Caco-2 (cell line): ENCODE measurements around the gene S100Z. TPM values are rescaled to one million over a fixed set of nuclear protein-coding genes. Genes with fewer than 3 reads are reported as not detected.

Experiments used
- BruUV-seq: library from RNA; stranded (reverse); fragments of 400-500 nt; replicated peaks from 2 replicates; lab custom pipeline; 2021; lab: Mats Ljungman, UMichigan
- CTCF ChIA-PET: fragments of 300-600 bp; sonication (Branson Sonifier 250); formaldehyde crosslinking; loops from one replicate; lab custom pipeline; 2022; ENCODE audit warnings: antibody characterized with exemption; lab: Charles Lee
- POLR2A ChIA-PET: fragments of 300-600 bp; sonication (Branson Sonifier 250); formaldehyde crosslinking; loops from one replicate; lab custom pipeline; 2022; ENCODE audit warnings: antibody characterized with exemption; lab: Charles Lee
- DNase-seq, 2 experiments: peaks; one replicate each; pipeline versions ENCODE4 v3.0.0 to v3.0.0-alpha.2; 2020 to 2022
- H3K27me3 ChIP-seq: replicated peaks from 2 replicates; pipeline ENCODE4 v1.6.0; 2011; ENCODE audit warnings: low read length; ENCODE audit not compliant: control insufficient read depth, insufficient read depth
- H3K36me3 ChIP-seq: 2 replicates; pipeline ENCODE4 v1.5.1; 2011; ENCODE audit warnings: low read length; ENCODE audit not compliant: control insufficient read depth, insufficient read depth
- H3K4me1 ChIP-seq: fragments of 250-450 bp; sonication (Bioruptor Pico); 2 replicates; pipeline ENCODE4 v1.5.1; 2020; ENCODE audit warnings: mild to moderate bottlenecking
- H3K4me3 ChIP-seq: 2 replicates; pipeline ENCODE4 v1.5.1; 2011; ENCODE audit warnings: low read depth, mild to moderate bottlenecking, control low read depth, low read length
- H3K9me3 ChIP-seq: fragments of 250-450 bp; sonication (Bioruptor Pico); 2 replicates; pipeline ENCODE4 v1.5.1; 2020; ENCODE audit warnings: mild to moderate bottlenecking, moderate library complexity
- H3K27ac Mint-ChIP-seq: one replicate; pipeline ENCODE4 v1.8.0; 2022; ENCODE audit warnings: mixed read lengths; ENCODE audit not compliant: unreplicated experiment
- H3K27me3 Mint-ChIP-seq: one replicate; pipeline ENCODE4 v1.8.0; 2022; ENCODE audit warnings: mixed read lengths; ENCODE audit not compliant: insufficient read depth, unreplicated experiment
- H3K36me3 Mint-ChIP-seq: one replicate; pipeline ENCODE4 v1.8.0; 2022; ENCODE audit warnings: mild to moderate bottlenecking, mixed read lengths; ENCODE audit not compliant: insufficient read depth, unreplicated experiment
- H3K4me1 Mint-ChIP-seq: one replicate; pipeline ENCODE4 v1.8.0; 2022; ENCODE audit warnings: low read depth, mixed read lengths; ENCODE audit not compliant: unreplicated experiment
- H3K4me3 Mint-ChIP-seq: one replicate; pipeline ENCODE4 v1.8.0; 2022; ENCODE audit warnings: mild to moderate bottlenecking, moderate library complexity, mixed read lengths; ENCODE audit not compliant: unreplicated experiment
- H3K9me3 Mint-ChIP-seq: one replicate; pipeline ENCODE4 v1.8.0; 2022; ENCODE audit warnings: mixed read lengths; ENCODE audit not compliant: unreplicated experiment
- intact Hi-C: fragments of 100-400 bp; cut with micrococcal nuclease; formaldehyde crosslinking; loops from one replicate; pipeline ENCODE4 v1.10.0; 2022; ENCODE audit not compliant: unreplicated experiment
- total RNA-seq: library from RNA; stranded (reverse); gene quantifications from 2 replicates; pipeline ENCODE4 v1.2.3, GENCODE V29; 2022
- TF ChIP-seq, protein P1 (sequence below), 2 experiments: fragments of 200-600 bp in 1 of 2; IDR thresholded peaks; 1 replicate in 1 of 2; 2 replicates in 1 of 2; pipeline versions ENCODE4 v1.5.1 to v1.8.0; 2011 to 2022; ENCODE audit warnings: antibody characterized with exemption in 1 of 2, control low read depth in 1 of 2, inconsistent platforms in 1 of 2, low read depth in 1 of 2, low read length in 1 of 2, mild to moderate bottlenecking in 1 of 2, moderate library complexity in 1 of 2; ENCODE audit not compliant: insufficient read depth in 1 of 2, severe bottlenecking in 1 of 2, unreplicated experiment in 1 of 2

S100Z gene
- total RNA-seq, 1 experiment from 2014 or later = 0.66 TPM

DNA sequence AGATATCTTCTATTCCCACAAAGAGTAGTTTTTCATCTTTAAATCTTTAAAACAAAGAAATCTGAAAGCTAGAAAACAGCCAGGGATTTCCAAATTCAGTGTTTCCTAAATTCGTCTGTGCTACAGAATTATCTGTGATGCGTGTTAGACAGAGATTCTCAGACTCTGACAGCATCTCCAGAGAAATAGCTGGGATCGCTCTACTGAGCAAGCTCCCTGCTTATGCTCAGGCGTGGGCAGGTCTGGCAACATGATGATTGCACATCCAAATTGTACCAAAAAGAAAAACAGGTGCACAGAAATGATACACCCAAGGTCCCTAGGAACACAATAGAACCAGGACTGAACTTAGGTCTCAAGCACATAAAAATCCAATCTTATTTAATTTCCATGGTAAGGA, 80.3 kb downstream of the S100Z start:
- Histone ChIP-seq H3K36me3 (no peaks in the 10 kb centered on the region), H3K27me3 (no peaks in the 10 kb centered on the region), H3K4me1 (no peaks in the 10 kb centered on the region), H3K4me3 (no peak overlapping the region), H3K9me3 (no peaks in the 10 kb centered on the region)
- ChIA-PET CTCF (no interaction called here), POLR2A (no interaction called here)
- intact Hi-C loops = no loop called here
- H3K36me3 Mint-ChIP-seq = no peaks in the 10 kb centered on the region
- no peaks in the 10 kb centered on the region for H3K4me1 Mint-ChIP-seq
- no peak for DNase-seq
- TF ChIP-seq, protein P1, sequence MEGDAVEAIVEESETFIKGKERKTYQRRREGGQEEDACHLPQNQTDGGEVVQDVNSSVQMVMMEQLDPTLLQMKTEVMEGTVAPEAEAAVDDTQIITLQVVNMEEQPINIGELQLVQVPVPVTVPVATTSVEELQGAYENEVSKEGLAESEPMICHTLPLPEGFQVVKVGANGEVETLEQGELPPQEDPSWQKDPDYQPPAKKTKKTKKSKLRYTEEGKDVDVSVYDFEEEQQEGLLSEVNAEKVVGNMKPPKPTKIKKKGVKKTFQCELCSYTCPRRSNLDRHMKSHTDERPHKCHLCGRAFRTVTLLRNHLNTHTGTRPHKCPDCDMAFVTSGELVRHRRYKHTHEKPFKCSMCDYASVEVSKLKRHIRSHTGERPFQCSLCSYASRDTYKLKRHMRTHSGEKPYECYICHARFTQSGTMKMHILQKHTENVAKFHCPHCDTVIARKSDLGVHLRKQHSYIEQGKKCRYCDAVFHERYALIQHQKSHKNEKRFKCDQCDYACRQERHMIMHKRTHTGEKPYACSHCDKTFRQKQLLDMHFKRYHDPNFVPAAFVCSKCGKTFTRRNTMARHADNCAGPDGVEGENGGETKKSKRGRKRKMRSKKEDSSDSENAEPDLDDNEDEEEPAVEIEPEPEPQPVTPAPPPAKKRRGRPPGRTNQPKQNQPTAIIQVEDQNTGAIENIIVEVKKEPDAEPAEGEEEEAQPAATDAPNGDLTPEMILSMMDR (IDR thresholded peaks at IDR 0.05; ENCODE audit: insufficient read depth in 1 of 2, low read depth in 1 of 2, low read length in 1 of 2, severe bottlenecking in 1 of 2, unreplicated experiment in 1 of 2) = no peak
- BruUV-seq = no TSS peak
- peaks cover 4% of the 10 kb centered on the region for H3K27me3 Mint-ChIP-seq
- no peaks in the 10 kb centered on the region for H3K9me3 Mint-ChIP-seq
- H3K4me3 Mint-ChIP-seq = no peak overlapping the region
- no peak overlapping the region for H3K27ac Mint-ChIP-seq

GRCh38 chr5:76938177-76938576, 88.4 kb downstream of the S100Z start:
- no peaks in the 10 kb centered on the region for H3K27me3 Mint-ChIP-seq
- no peaks in the 10 kb centered on the region for H3K9me3 Mint-ChIP-seq
- H3K36me3 Mint-ChIP-seq = no peaks in the 10 kb centered on the region
- no peaks in the 10 kb centered on the region; the same call in 1 of the 2 replicates for H3K9me3 ChIP-seq
- CTCF ChIA-PET = no interaction called here
- no peaks in the 10 kb centered on the region for H3K4me1 ChIP-seq
- POLR2A ChIA-PET = no interaction called here
- H3K36me3 ChIP-seq = no peaks in the 10 kb centered on the region
- no TSS peak for BruUV-seq
- intact Hi-C loops = no loop called here
- no peak for DNase-seq
- H3K4me1 Mint-ChIP-seq = no peaks in the 10 kb centered on the region
- TF ChIP-seq, protein P1 (IDR thresholded peaks at IDR 0.05; ENCODE audit: insufficient read depth in 1 of 2, low read depth in 1 of 2, low read length in 1 of 2, severe bottlenecking in 1 of 2, unreplicated experiment in 1 of 2) = no peak
- H3K27me3 ChIP-seq = no peaks in the 10 kb centered on the region
- H3K27ac Mint-ChIP-seq = no peak overlapping the region
- H3K4me3 Mint-ChIP-seq = no peak overlapping the region
- H3K4me3 ChIP-seq = no peak overlapping the region

GRCh38 chr5:76941000-76941399, 91.2 kb downstream of the S100Z start:
- CTCF ChIA-PET = no interaction called here

More at GRCh38 chr5:76941000-76941399, 91.2 kb downstream of the S100Z start:
- Mint-ChIP-seq H3K9me3 (no peaks in the 10 kb centered on the region), H3K4me1 (peaks cover 14% of the 10 kb centered on the region), H3K36me3 (no peaks in the 10 kb centered on the region), H3K27ac (no peak overlapping the region), H3K27me3 (no peaks in the 10 kb centered on the region), H3K4me3 (no peak overlapping the region)
- TF ChIP-seq, protein P1 (IDR thresholded peaks at IDR 0.05; ENCODE audit: insufficient read depth in 1 of 2, low read depth in 1 of 2, low read length in 1 of 2, severe bottlenecking in 1 of 2, unreplicated experiment in 1 of 2) = no peak
- POLR2A ChIA-PET = no interaction called here
- H3K27me3 ChIP-seq = no peaks in the 10 kb centered on the region
- DNase-seq = no peak
- intact Hi-C loops = no loop called here
- BruUV-seq = no TSS peak
- H3K4me1 ChIP-seq = peaks cover 7% of the 10 kb centered on the region; the same call in 1 of the 2 replicates
- H3K4me3 ChIP-seq = no peak overlapping the region
- no peaks in the 10 kb centered on the region; the same call in 1 of the 2 replicates for H3K9me3 ChIP-seq
- H3K36me3 ChIP-seq = no peaks in the 10 kb centered on the region
